ENCODE results near the gene IL6ST.

The IL6ST gene

DNA sequence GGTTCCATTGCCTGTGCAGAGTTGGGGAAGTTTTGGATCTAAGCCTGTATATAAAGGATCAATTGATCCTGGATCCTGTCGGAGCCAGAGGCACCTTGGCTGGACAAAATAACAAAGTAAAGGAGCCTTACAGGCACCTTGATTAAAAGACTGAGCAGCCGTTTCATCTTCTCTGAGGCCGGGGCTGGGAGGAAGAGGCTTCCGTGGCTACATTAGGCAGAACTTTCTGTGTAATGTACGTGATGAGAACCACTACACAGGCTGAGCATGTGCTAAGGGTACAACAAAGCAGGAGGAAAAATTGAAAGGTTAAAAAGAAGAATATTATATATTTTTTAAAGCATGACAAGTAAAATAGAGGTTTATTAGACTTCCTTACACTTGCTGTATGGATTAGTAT lies 106.6 kb downstream of the IL6ST start:
- DNase-seq = no peak

DNA sequence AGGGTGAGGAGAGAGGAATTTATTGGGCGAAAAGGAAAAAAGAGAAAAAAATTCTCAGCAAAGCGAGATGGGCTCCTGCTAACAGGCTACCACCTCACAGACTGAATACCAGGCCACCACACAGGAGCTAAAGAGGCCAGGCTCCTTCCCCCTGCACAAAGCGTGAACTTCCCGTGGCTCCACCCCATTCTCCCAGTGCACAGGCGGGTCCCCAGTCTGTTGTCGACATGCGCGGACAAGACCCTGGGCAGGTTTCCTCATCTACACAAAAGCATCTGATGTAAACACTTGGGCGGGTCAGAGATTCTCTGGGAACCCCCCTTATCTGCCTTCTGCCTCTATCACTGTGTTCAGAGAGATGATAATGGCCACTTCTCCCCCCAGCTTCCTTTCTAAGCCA lies 109.4 kb downstream of the IL6ST start:
- no peak for DNase-seq

Data from EL (cell line).